ENCODE data around the gene RFPL4AL1. TPM values are rescaled to one million over a fixed set of nuclear protein-coding genes. Genes with fewer than 3 reads are reported as not detected.

Gene RFPL4AL1
- total RNA-seq, 4 donors from 2014 or later, result not detected

DNA sequence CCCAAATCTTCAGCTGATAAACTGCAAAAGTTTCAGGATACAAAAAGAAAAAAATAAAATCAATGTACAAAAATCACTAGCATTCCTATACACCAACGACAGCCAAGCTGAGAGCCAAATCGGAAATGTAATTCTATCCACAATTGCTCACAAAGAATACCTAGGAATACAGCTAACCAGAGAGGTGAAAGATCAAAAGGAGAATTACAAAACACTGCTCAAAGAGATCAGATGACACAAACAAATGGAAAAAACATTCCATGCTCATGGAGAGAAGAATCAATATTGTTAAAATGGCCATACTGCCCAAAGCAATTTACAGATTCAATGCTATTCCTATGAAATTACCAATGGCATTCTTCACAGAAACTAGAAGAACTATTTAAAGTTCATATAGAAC is 33.4 kb downstream of the RFPL4AL1 start:
- in situ Hi-C loops (cut with MboI; ENCODE audit: low sequenced_read_pairs in 4 of 4) (no loop called here), intact Hi-C loops (cut with DNase I; ENCODE audit: low total_unique reads) (no loop called here)
- no peaks in the 10 kb centered on the region for H3K36me3 ChIP-seq
- H3K4me1 ChIP-seq, result no peaks in the 10 kb centered on the region
- H3K9me3 ChIP-seq, result no peaks in the 10 kb centered on the region
- no peak for TF ChIP-seq CTCF (IDR thresholded peaks at IDR 0.05 in 4 of 5, conservative IDR thresholded peaks at IDR 0.05 in 1 of 5)
- TF ChIP-seq POLR2A (IDR thresholded peaks at IDR 0.05), result no peak
- ATAC-seq (no peak), DNase-seq (no peak)
- no peak overlapping the region for H3K27ac ChIP-seq
- no peak overlapping the region for H3K4me3 ChIP-seq
- H3K27me3 ChIP-seq, result no peaks in the 10 kb centered on the region

- no peak overlapping the region for H3K4me3 ChIP-seq
- DNase-seq, result peak in 1 of 2 donors; percentile 14
- in situ Hi-C loops (cut with MboI; ENCODE audit: low sequenced_read_pairs in 4 of 4), result no loop called here
- TF ChIP-seq POLR2A (IDR thresholded peaks at IDR 0.05), result no peak
- no peaks in the 10 kb centered on the region for H3K9me3 ChIP-seq
- no peaks in the 10 kb centered on the region for H3K27me3 ChIP-seq
- no peaks in the 10 kb centered on the region for H3K36me3 ChIP-seq
- no peak for ATAC-seq
- no peak overlapping the region for H3K27ac ChIP-seq
- H3K4me1 ChIP-seq, result no peaks in the 10 kb centered on the region
- intact Hi-C loops (cut with DNase I; ENCODE audit: low total_unique reads), result no loop called here
These were observed 40.6 kb downstream of the RFPL4AL1 start for GRCh38 chr19:55809381-55810058.

DNA sequence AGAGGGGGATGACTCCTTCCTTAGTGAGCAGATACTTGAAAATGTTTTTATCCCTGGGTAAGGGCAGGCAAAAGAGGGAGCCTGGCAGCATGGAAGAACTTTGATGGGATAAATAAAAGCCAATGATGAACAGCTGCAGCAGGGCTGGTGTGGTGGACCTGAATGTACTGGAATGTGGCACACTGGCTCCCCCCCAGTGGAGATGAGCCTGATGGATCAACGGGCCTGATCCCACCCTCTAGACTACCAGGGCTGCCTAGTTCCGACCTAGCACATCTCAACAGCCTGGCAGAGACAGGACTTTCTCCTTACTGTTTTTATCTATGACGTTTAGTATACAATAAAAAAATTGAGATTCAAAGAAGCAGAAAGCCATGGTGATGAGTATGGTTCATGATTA is 42.4 kb downstream of the RFPL4AL1 start:
- H3K9me3 ChIP-seq, result no peaks in the 10 kb centered on the region
- H3K4me1 ChIP-seq, result no peaks in the 10 kb centered on the region
- ATAC-seq, result no peak
- H3K4me3 ChIP-seq, result no peak overlapping the region
- intact Hi-C loops (cut with DNase I; ENCODE audit: low total_unique reads) (no loop called here), in situ Hi-C loops (cut with MboI; ENCODE audit: low sequenced_read_pairs in 4 of 4) (no loop called here)
- no peaks in the 10 kb centered on the region for H3K36me3 ChIP-seq
- no peaks in the 10 kb centered on the region for H3K27me3 ChIP-seq
- H3K27ac ChIP-seq, result no peak overlapping the region
- DNase-seq, result no peak
- no peak for TF ChIP-seq POLR2A (IDR thresholded peaks at IDR 0.05)
- no peak for TF ChIP-seq CTCF (IDR thresholded peaks at IDR 0.05 in 4 of 5, conservative IDR thresholded peaks at IDR 0.05 in 1 of 5)

GRCh38 chr19:55812449-55812848 is 43.5 kb downstream of the RFPL4AL1 start:
- no peak overlapping the region for H3K4me3 ChIP-seq
- H3K36me3 ChIP-seq, result no peaks in the 10 kb centered on the region
- H3K9me3 ChIP-seq, result no peaks in the 10 kb centered on the region
- no peak for TF ChIP-seq CTCF (IDR thresholded peaks at IDR 0.05 in 4 of 5, conservative IDR thresholded peaks at IDR 0.05 in 1 of 5)
- no peak for TF ChIP-seq POLR2A (IDR thresholded peaks at IDR 0.05)
- intact Hi-C loops (cut with DNase I; ENCODE audit: low total_unique reads), result no loop called here
- H3K27ac ChIP-seq, result no peak overlapping the region
- ATAC-seq (no peak), DNase-seq (no peak)
- in situ Hi-C loops (cut with MboI; ENCODE audit: low sequenced_read_pairs in 4 of 4), result no loop called here
- no peaks in the 10 kb centered on the region for H3K27me3 ChIP-seq
- no peaks in the 10 kb centered on the region for H3K4me1 ChIP-seq

DNA sequence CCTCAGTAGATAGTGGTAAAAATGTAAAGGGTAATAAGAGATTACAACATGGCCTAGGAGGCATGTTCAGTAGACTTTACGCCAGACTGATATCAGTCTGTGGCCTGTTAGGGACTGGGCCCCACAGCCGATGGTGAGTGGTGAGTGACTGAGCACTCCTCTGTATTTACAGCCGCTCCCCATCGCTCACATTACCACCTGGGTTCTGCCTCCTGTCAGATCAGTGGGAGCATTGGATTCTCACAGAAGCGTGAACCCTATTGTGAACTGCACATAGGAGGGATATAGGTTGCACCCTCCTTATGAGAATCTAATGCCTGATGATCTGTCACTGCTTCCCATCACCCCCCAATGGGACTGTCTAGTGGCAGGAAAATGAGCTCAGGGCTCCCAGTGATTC is 45.0 kb downstream of the RFPL4AL1 start:
- TF ChIP-seq CTCF (IDR thresholded peaks at IDR 0.05 in 4 of 5, conservative IDR thresholded peaks at IDR 0.05 in 1 of 5) (no peak), POLR2A (IDR thresholded peaks at IDR 0.05) (no peak)
- Histone ChIP-seq H3K36me3 (no peaks in the 10 kb centered on the region), H3K27me3 (no peaks in the 10 kb centered on the region), H3K4me1 (no peaks in the 10 kb centered on the region), H3K4me3 (no peak overlapping the region), H3K9me3 (no peaks in the 10 kb centered on the region), H3K27ac (no peak overlapping the region)
- intact Hi-C loops (cut with DNase I; ENCODE audit: low total_unique reads), result no loop called here
- DNase-seq (no peak), ATAC-seq (no peak)
- in situ Hi-C loops (cut with MboI; ENCODE audit: low sequenced_read_pairs in 4 of 4), result no loop called here

All from gastrocnemius medialis (tissue), 4 donors.